IMR-90 (cell line): ENCODE results near the gene PRKG2.

ENCODE experiments used
- BHLHE40 ChIP-seq: fragments of 150-350 bp; IDR thresholded peaks from 2 replicates; pipeline ENCODE4 v1.6.1; 2016; ENCODE audit warnings: mild to moderate bottlenecking, low read depth, low read length
- CEBPB ChIP-seq: IDR thresholded peaks from 2 replicates; pipeline ENCODE4 v1.6.1; 2012; ENCODE audit warnings: low read depth, low read length, improper control_type of control experiment
- FOS ChIP-seq: fragments of 150-350 bp; IDR thresholded peaks from 2 replicates; pipeline ENCODE4 v1.6.1; 2016; ENCODE audit warnings: low read depth, low read length
- MAFK ChIP-seq: IDR thresholded peaks from 2 replicates; pipeline ENCODE4 v1.6.1; 2012; ENCODE audit warnings: low read depth, low read length, improper control_type of control experiment
- MXI1 ChIP-seq: IDR thresholded peaks from 2 replicates; pipeline ENCODE4 v1.6.1; 2012; ENCODE audit warnings: low read depth, mild to moderate bottlenecking, low read length, moderate library complexity, borderline replicate concordance
- NFE2L2 ChIP-seq: fragments of 150-350 bp; IDR thresholded peaks from 2 replicates; pipeline ENCODE4 v1.6.1; 2016; ENCODE audit warnings: low read depth, mild to moderate bottlenecking, low read length
- POLR2A ChIP-seq: IDR thresholded peaks from 2 replicates; pipeline ENCODE4 v1.6.1; 2012; ENCODE audit warnings: mild to moderate bottlenecking, low read depth, low read length
- RAD21 ChIP-seq: IDR thresholded peaks from 2 replicates; pipeline ENCODE4 v1.6.1; 2012; ENCODE audit warnings: low read length, improper control_type of control experiment
- RCOR1 ChIP-seq: IDR thresholded peaks from 2 replicates; pipeline ENCODE4 v1.6.1; 2012; ENCODE audit warnings: mild to moderate bottlenecking, low read length, improper control_type of control experiment; ENCODE audit not compliant: insufficient replicate concordance
- RFX5 ChIP-seq: IDR thresholded peaks from 2 replicates; pipeline ENCODE4 v1.8.0; 2012; ENCODE audit warnings: low read depth, mild to moderate bottlenecking, low read length, moderate library complexity
- SMC3 ChIP-seq: fragments of 150-350 bp; IDR thresholded peaks from 2 replicates; pipeline ENCODE4 v1.6.1; 2016; ENCODE audit warnings: low read depth, mild to moderate bottlenecking, antibody characterized with exemption, low read length, moderate library complexity
- TF ChIP-seq, protein P1 (sequence below): conservative IDR thresholded peaks from 2 replicates; pipeline ENCODE4 v1.5.1; 2012; ENCODE audit warnings: mild to moderate bottlenecking, low read depth, low read length, improper control_type of control experiment
- TF ChIP-seq, protein P2 (sequence below): fragments of 150-350 bp; IDR thresholded peaks from 2 replicates; pipeline ENCODE4 v1.6.1; 2016; ENCODE audit warnings: low read depth, mild to moderate bottlenecking, low read length, moderate library complexity, borderline replicate concordance
- TF ChIP-seq, protein P3 (sequence below): fragments of 150-350 bp; IDR thresholded peaks from 2 replicates; pipeline ENCODE4 v1.6.1; 2017; ENCODE audit warnings: mild to moderate bottlenecking, antibody characterized with exemption, low read length, low read depth

DNA sequence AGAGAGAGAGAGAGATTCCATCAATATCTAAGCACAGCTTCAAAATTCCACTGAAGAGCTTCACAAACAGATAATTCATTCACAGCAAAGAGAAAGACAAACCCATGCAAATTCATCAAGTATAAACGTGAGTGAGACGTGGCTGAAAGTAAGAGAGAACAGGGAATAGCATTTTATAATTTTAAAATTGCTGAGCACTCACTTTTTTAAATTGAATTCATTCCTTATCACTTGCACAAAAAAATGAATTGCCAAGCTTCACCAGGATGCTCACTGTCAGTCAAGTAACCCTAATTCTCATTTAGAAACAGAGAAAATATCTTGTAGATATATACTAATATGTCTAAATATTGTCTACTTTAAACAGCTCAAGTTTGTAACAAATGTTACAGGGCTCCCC lies 144.0 kb downstream of the PRKG2 start:
- TF ChIP-seq MAFK, result peak; percentile 88
- TF ChIP-seq, protein P1, sequence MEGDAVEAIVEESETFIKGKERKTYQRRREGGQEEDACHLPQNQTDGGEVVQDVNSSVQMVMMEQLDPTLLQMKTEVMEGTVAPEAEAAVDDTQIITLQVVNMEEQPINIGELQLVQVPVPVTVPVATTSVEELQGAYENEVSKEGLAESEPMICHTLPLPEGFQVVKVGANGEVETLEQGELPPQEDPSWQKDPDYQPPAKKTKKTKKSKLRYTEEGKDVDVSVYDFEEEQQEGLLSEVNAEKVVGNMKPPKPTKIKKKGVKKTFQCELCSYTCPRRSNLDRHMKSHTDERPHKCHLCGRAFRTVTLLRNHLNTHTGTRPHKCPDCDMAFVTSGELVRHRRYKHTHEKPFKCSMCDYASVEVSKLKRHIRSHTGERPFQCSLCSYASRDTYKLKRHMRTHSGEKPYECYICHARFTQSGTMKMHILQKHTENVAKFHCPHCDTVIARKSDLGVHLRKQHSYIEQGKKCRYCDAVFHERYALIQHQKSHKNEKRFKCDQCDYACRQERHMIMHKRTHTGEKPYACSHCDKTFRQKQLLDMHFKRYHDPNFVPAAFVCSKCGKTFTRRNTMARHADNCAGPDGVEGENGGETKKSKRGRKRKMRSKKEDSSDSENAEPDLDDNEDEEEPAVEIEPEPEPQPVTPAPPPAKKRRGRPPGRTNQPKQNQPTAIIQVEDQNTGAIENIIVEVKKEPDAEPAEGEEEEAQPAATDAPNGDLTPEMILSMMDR, result no peak
- TF ChIP-seq POLR2A, result no peak
- TF ChIP-seq MXI1, result no peak
- TF ChIP-seq SMC3, result no peak
- no peak for TF ChIP-seq RCOR1
- no peak for TF ChIP-seq FOS
- no peak for TF ChIP-seq CEBPB
- TF ChIP-seq, protein P2, sequence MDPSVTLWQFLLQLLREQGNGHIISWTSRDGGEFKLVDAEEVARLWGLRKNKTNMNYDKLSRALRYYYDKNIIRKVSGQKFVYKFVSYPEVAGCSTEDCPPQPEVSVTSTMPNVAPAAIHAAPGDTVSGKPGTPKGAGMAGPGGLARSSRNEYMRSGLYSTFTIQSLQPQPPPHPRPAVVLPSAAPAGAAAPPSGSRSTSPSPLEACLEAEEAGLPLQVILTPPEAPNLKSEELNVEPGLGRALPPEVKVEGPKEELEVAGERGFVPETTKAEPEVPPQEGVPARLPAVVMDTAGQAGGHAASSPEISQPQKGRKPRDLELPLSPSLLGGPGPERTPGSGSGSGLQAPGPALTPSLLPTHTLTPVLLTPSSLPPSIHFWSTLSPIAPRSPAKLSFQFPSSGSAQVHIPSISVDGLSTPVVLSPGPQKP, result no peak
- no peak for TF ChIP-seq RFX5
- TF ChIP-seq BHLHE40, result no peak
- TF ChIP-seq, protein P3, sequence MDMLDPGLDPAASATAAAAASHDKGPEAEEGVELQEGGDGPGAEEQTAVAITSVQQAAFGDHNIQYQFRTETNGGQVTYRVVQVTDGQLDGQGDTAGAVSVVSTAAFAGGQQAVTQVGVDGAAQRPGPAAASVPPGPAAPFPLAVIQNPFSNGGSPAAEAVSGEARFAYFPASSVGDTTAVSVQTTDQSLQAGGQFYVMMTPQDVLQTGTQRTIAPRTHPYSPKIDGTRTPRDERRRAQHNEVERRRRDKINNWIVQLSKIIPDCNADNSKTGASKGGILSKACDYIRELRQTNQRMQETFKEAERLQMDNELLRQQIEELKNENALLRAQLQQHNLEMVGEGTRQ, result no peak
- TF ChIP-seq RAD21, result no peak
- no peak for TF ChIP-seq NFE2L2
